Measurements from ENCODE around the gene ERMAP. TPM values are rescaled to one million over a fixed set of nuclear protein-coding genes. Genes with fewer than 3 reads are reported as not detected.
A peak's percentile ranks its signal among the peaks of the same experiment; 100 is the strongest.

Gene ERMAP
- total and polyA plus RNA-seq, 2 experiments from 2014 or later: 1.2 to 2.2 TPM

DNA sequence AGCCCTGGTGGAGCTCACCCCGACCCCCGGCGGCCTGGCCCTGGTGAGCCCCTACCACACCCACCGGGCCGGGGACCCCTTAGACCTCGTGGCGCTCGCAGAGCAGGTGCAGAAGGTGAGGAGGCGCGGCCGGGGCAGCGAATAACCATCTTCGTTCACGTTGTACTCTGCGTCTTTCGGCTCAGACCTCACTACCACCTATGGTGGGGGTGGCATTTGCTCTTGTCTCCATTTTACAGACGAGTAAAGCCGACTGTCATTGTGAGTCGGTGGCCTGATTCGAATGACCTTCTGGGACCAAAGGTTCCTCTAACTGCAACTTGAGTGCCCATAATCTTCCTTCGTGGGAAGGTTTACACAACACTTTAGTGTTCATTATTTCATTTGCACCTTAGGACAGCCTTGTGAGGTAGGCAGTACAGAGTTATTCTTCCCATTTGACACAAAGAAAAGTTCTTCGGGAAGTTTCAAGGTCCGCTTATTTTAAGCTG, 49.4 kb upstream of the ERMAP start:
- H3K27me3 Mint-ChIP-seq (ENCODE audit: insufficient read depth, low read depth, poor library complexity): peaks cover 13% of the 10 kb centered on the region
- Histone ChIP-seq H3K27ac (ENCODE audit: low read depth) (no peak overlapping the region), H2AFZ (peak overlapping the region; percentile 85)

More for the DNA sequence above, 49.4 kb upstream of the ERMAP start:
- H3K36me3 Mint-ChIP-seq (ENCODE audit: low read depth): peaks cover 21% of the 10 kb centered on the region
- no peaks in the 10 kb centered on the region for H3K9me3 Mint-ChIP-seq
- Histone ChIP-seq H3K36me3 (ENCODE audit: insufficient read depth) (no peaks in the 10 kb centered on the region; the same call in 1 of the 2 replicates), H3K4me1 (ENCODE audit: insufficient read depth) (peaks cover 31% of the 10 kb centered on the region), H3K9me2 (ENCODE audit: insufficient read depth) (no peaks in the 10 kb centered on the region), H3K4me3 (peak overlapping the region; percentile 92), H3K4me2 (peak overlapping the region; percentile 81), H4K20me1 (replicated peaks; ENCODE audit: insufficient read depth) (peaks cover 6% of the 10 kb centered on the region; the same call in 1 of the 2 replicates), H3K27me3 (ENCODE audit: insufficient read depth) (no peaks in the 10 kb centered on the region), H3F3A (replicated peaks; ENCODE audit: low read depth) (no peaks in the 10 kb centered on the region), H3K79me2 (replicated peaks; ENCODE audit: insufficient read depth) (peaks cover 76% of the 10 kb centered on the region)
- H3K4me1 Mint-ChIP-seq: peaks cover 14% of the 10 kb centered on the region
- TF ChIP-seq ZNF114 (CRISPR knock-in tag; IDR thresholded peaks at IDR 0.05) (no peak), ZNF331 (CRISPR knock-in tag; IDR thresholded peaks at IDR 0.05; ENCODE audit: low read depth) (no peak), EZH2 (IDR thresholded peaks at IDR 0.05; ENCODE audit: low read depth, unreplicated experiment) (no peak), CREB1 (CRISPR knock-in tag; IDR thresholded peaks at IDR 0.05; ENCODE audit: low read depth) (no peak), JUNB (IDR thresholded peaks at IDR 0.05; ENCODE audit: unreplicated experiment) (no peak), EZH2phosphoT487 (IDR thresholded peaks at IDR 0.05; ENCODE audit: unreplicated experiment) (no peak), POLR2AphosphoS5 (IDR thresholded peaks at IDR 0.05; ENCODE audit: low read depth) (no peak), ETS1 (IDR thresholded peaks at IDR 0.05) (no peak), STAT1 (IDR thresholded peaks at IDR 0.05; ENCODE audit: unreplicated experiment) (no peak), NANOG (IDR thresholded peaks at IDR 0.05; ENCODE audit: borderline replicate concordance) (no peak)
- TF ChIP-seq, protein P1, sequence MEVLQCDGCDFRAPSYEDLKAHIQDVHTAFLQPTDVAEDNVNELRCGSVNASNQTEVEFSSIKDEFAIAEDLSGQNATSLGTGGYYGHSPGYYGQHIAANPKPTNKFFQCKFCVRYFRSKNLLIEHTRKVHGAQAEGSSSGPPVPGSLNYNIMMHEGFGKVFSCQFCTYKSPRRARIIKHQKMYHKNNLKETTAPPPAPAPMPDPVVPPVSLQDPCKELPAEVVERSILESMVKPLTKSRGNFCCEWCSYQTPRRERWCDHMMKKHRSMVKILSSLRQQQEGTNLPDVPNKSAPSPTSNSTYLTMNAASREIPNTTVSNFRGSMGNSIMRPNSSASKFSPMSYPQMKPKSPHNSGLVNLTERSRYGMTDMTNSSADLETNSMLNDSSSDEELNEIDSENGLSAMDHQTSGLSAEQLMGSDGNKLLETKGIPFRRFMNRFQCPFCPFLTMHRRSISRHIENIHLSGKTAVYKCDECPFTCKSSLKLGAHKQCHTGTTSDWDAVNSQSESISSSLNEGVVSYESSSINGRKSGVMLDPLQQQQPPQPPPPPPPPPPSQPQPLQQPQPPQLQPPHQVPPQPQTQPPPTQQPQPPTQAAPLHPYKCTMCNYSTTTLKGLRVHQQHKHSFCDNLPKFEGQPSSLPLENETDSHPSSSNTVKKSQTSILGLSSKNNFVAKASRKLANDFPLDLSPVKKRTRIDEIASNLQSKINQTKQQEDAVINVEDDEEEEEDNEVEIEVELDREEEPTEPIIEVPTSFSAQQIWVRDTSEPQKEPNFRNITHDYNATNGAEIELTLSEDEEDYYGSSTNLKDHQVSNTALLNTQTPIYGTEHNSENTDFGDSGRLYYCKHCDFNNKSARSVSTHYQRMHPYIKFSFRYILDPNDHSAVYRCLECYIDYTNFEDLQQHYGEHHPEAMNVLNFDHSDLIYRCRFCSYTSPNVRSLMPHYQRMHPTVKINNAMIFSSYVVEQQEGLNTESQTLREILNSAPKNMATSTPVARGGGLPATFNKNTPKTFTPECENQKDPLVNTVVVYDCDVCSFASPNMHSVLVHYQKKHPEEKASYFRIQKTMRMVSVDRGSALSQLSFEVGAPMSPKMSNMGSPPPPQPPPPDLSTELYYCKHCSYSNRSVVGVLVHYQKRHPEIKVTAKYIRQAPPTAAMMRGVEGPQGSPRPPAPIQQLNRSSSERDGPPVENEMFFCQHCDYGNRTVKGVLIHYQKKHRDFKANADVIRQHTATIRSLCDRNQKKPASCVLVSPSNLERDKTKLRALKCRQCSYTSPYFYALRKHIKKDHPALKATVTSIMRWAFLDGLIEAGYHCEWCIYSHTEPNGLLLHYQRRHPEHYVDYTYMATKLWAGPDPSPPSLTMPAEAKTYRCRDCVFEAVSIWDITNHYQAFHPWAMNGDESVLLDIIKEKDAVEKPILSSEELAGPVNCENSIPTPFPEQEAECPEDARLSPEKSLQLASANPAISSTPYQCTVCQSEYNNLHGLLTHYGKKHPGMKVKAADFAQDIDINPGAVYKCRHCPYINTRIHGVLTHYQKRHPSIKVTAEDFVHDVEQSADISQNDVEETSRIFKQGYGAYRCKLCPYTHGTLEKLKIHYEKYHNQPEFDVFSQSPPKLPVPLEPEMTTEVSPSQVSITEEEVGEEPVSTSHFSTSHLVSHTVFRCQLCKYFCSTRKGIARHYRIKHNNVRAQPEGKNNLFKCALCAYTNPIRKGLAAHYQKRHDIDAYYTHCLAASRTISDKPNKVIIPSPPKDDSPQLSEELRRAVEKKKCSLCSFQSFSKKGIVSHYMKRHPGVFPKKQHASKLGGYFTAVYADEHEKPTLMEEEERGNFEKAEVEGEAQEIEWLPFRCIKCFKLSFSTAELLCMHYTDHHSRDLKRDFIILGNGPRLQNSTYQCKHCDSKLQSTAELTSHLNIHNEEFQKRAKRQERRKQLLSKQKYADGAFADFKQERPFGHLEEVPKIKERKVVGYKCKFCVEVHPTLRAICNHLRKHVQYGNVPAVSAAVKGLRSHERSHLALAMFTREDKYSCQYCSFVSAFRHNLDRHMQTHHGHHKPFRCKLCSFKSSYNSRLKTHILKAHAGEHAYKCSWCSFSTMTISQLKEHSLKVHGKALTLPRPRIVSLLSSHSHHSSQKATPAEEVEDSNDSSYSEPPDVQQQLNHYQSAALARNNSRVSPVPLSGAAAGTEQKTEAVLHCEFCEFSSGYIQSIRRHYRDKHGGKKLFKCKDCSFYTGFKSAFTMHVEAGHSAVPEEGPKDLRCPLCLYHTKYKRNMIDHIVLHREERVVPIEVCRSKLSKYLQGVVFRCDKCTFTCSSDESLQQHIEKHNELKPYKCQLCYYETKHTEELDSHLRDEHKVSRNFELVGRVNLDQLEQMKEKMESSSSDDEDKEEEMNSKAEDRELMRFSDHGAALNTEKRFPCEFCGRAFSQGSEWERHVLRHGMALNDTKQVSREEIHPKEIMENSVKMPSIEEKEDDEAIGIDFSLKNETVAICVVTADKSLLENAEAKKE (CRISPR knock-in tag; IDR thresholded peaks at IDR 0.05): no peak
- TF ChIP-seq, protein P2, sequence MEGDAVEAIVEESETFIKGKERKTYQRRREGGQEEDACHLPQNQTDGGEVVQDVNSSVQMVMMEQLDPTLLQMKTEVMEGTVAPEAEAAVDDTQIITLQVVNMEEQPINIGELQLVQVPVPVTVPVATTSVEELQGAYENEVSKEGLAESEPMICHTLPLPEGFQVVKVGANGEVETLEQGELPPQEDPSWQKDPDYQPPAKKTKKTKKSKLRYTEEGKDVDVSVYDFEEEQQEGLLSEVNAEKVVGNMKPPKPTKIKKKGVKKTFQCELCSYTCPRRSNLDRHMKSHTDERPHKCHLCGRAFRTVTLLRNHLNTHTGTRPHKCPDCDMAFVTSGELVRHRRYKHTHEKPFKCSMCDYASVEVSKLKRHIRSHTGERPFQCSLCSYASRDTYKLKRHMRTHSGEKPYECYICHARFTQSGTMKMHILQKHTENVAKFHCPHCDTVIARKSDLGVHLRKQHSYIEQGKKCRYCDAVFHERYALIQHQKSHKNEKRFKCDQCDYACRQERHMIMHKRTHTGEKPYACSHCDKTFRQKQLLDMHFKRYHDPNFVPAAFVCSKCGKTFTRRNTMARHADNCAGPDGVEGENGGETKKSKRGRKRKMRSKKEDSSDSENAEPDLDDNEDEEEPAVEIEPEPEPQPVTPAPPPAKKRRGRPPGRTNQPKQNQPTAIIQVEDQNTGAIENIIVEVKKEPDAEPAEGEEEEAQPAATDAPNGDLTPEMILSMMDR (conservative IDR thresholded peaks at IDR 0.05; ENCODE audit: low read depth in 2 of 2): no peak
- DNase-seq (ENCODE audit: low spot score) (no peak), ATAC-seq (peak; percentile 21)
- peak overlapping the region; percentile 84; the same call in 1 of the 2 replicates for H3K27ac Mint-ChIP-seq
- H3K4me3 Mint-ChIP-seq: no peak overlapping the region; the same call in 2 of the 3 replicates

Measured in GM23338 (cell line).